GM12801 (cell line): ENCODE data around the gene PDIA5.

Experiments used
- TF ChIP-seq, protein P1 (sequence below): IDR thresholded peaks from one replicate; pipeline ENCODE4 v1.5.1; 2011; ENCODE audit warnings: control low read depth; ENCODE audit not compliant: insufficient read length; ENCODE audit errors: extremely low read depth

The PDIA5 gene

DNA sequence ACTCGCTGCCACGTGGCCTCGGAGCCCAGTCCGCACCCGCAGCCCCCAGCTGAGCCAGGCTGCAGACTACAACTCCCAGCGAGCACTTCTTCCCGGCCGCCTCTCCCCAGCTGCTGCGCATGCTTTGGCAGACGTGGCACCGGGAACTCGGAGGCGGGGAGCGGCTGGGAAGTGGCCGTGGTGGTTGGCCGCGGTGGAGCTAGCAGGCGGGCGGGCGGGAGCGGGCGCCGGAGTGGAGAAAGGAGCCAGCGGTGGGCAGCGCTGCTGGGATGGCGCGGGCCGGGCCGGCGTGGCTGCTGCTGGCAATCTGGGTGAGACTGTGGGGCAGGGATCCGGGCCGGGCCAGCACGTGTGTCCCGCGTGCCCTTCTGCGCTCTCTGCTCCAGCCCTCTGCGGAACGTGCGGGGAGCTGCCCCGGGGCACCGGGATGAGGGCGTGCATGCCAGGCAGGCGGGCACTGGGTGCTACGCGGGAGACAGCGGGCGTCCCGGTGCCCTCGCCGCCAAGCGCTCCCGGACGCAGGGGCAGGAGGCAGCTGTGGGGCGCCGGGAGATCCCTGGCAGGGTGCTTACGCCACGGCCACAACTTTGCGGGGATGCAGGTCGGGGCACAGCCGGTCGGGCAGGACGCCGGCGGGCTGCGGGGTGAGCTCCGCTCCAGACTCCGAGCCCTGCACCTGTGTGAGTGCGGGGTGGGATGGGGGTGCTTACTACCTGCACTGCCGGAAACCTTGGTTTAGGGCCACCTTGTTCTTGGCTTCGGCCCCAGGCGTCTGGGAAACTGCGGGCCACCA lies at the start of gene PDIA5:
Gene PDIA5 (plus strand): TSS at position 130 of the 793 bp plus-strand sequence. CDS start 140 bp downstream, at position 270.
- TF ChIP-seq, protein P1, sequence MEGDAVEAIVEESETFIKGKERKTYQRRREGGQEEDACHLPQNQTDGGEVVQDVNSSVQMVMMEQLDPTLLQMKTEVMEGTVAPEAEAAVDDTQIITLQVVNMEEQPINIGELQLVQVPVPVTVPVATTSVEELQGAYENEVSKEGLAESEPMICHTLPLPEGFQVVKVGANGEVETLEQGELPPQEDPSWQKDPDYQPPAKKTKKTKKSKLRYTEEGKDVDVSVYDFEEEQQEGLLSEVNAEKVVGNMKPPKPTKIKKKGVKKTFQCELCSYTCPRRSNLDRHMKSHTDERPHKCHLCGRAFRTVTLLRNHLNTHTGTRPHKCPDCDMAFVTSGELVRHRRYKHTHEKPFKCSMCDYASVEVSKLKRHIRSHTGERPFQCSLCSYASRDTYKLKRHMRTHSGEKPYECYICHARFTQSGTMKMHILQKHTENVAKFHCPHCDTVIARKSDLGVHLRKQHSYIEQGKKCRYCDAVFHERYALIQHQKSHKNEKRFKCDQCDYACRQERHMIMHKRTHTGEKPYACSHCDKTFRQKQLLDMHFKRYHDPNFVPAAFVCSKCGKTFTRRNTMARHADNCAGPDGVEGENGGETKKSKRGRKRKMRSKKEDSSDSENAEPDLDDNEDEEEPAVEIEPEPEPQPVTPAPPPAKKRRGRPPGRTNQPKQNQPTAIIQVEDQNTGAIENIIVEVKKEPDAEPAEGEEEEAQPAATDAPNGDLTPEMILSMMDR, result no peak

DNA sequence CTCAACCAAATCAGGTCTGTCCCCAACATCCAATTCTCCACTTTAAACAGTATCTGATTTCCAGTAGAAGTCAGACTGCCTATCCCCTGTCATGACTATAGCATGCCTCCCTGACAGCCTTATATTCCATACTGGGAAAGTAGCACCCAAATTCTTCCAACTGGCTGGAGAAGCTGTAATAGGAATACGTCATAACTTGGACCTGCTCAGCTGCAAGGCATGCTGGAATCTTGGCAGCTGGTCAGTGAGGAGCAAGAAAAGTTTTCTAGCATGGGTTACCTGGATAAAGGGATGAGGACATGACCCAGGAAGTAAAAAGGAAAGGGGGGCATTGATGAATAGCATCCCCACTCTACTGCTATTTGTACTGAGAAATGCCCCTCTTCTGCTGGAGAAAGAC lies 48.1 kb upstream of the PDIA5 start:
- TF ChIP-seq, protein P1, result no peak

DNA sequence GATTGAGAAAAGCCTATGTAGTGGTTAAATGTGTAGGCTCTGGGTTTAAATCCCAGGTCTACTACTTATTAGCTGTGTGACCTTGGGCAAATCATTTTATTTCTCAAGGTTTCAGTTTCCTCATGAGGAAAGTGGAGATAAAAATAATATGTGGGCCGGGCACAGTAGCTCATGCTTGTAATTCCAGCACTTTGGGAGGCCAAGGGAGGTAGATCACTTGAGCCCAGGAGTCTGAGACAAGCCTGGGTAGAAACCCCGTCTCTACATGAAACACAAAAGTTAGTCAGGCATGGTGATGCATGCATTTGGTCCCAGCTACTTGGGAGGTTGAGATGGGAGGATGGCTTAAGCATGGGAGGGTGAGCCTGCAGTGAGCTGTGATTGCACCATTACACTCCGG lies 47.7 kb upstream of the PDIA5 start:
- TF ChIP-seq, protein P1, result no peak

DNA sequence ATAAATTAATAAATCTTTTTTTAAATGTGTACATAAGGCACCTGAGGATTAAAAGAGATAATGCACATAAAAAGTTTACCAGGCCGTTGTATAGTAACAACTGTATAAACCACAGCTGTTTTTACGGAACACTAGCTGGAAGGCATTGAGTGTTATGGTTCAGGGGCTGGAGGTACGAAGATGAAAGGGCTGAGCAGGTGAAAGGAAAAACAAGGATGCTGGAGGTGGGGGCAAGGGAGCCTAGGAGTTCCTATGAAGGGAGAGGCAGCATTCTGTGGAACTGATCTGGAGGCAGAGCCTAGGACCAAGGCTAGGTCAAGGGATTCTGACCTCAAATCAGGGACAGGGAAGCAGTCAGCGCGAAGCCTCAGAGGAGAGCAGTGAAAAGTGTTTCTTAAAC lies 47.2 kb upstream of the PDIA5 start:
- TF ChIP-seq, protein P1, result no peak

DNA sequence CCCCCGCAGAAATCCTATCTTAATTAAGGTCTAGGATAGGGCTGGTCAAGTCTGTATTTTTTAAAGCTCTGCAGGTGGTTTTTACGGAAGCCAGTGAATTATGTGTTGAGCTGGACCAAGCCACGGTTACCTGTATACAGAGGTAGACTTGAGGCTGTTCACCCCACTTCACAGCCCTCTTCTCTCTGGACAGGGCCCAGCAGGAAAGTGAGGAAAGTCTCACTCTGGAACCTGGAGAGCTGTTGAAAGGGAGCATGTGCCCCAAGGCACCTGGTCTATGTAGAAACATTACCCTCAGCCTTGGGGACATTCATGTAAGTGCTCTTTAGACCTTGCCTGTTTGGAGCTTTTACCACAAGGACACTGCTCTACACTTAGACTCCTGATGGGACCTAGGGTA lies 46.1 kb upstream of the PDIA5 start:
- TF ChIP-seq, protein P1, result no peak

DNA sequence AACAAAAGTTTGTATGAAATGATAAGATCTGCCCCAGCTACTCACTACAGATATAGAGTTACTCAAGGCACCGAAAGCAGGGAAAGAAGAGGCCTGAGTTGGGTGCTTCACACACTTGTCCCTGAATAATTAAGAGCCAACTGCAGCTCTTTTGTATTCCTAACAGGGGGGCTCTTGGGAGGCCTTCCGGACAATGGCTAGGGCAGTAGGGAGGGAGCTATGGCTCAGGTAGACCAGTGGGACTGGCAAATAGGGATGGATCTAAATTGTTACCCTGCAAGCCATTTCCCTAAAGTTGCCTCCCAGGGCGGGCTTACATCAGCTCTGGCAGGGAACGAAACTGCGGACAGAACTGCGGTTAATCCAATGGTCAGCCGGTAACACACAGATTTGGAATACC lies 45.4 kb upstream of the PDIA5 start:
- TF ChIP-seq, protein P1, result no peak

DNA sequence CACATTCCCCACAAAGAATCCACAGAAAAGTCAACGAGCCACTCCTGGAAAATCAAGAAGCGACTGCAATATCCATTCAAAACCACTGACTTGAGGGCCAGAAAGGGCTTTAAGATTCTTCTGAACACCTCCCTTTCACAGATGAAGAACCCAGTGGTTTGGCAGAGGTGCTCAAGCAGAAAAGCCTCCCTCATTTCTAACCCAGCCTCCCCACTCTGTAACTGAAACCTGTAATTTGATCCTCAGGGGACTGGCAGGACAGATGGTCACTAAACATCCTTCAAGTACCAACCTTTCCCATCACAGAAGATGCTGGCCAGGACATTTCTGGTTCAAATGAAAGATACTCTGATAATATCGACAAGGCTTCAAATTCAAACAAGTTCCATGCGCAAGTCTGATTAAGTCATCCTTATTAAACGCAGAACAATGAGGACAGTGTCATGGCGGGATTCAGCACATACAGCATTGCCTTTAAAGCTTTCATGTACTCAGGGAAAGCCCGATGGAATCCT lies 44.8 kb upstream of the PDIA5 start:
- TF ChIP-seq, protein P1, result no peak
